NCI-H524 treated with DMSO at 0.1 percent for 48 hours (cell line): ENCODE measurements around the gene TMEM200B.
A peak's percentile ranks its signal among the peaks of the same experiment; 100 is the strongest.
"Not testable (repeated sequence)": the region's sequence is repeated elsewhere in the genome, so short reads cannot be mapped to it uniquely, and the experiment has no call there.

Experiments
- DNase-seq: peaks from one replicate; lab custom pipeline; 2025; lab: John Stamatoyannopoulos, UW

The TMEM200B gene

GRCh38 chr1:29108041-29108440 lies 15.7 kb downstream of the TMEM200B start:
- not testable (repeated sequence) for DNase-seq

- DNase-seq = no peak
Measured at GRCh38 chr1:29105822-29106221, 17.9 kb downstream of the TMEM200B start.

GRCh38 chr1:29100487-29100886 lies 23.2 kb downstream of the TMEM200B start:
- DNase-seq = no peak

- DNase-seq = no peak
Measured at GRCh38 chr1:29099286-29099685, 24.4 kb downstream of the TMEM200B start.

GRCh38 chr1:29096231-29096886 lies 27.3 kb downstream of the TMEM200B start:
- DNase-seq = peak; percentile 12

GRCh38 chr1:29094954-29095353 lies 28.7 kb downstream of the TMEM200B start:
- no peak for DNase-seq

GRCh38 chr1:29094433-29094832 lies 29.3 kb downstream of the TMEM200B start:
- no peak for DNase-seq

- not testable (repeated sequence) for DNase-seq
Measured at GRCh38 chr1:29092704-29093103, 31.0 kb downstream of the TMEM200B start.

- DNase-seq = no peak
Measured at GRCh38 chr1:29090937-29091618, 32.6 kb downstream of the TMEM200B start.

- DNase-seq = no peak
Measured at GRCh38 chr1:29084196-29084521, 39.5 kb downstream of the TMEM200B start.

- peak; percentile 45 for DNase-seq
Measured at GRCh38 chr1:29083317-29084195, 40.1 kb downstream of the TMEM200B start.

- DNase-seq = no peak
Measured at GRCh38 chr1:29082519-29082918, 41.2 kb downstream of the TMEM200B start.

GRCh38 chr1:29081201-29081600 lies 42.5 kb downstream of the TMEM200B start:
- DNase-seq = no peak

GRCh38 chr1:29079916-29080629 lies 43.6 kb downstream of the TMEM200B start:
- DNase-seq = not testable (repeated sequence)

GRCh38 chr1:29077155-29077554 lies 46.5 kb downstream of the TMEM200B start:
- DNase-seq = no peak
